Caco-2 (cell line): Measurements from ENCODE around the gene ZNF768. TPM values are rescaled to one million over a fixed set of nuclear protein-coding genes. Genes with fewer than 3 reads are reported as not detected.

Experiments
- BruUV-seq: library from RNA; stranded (reverse); fragments of 400-500 nt; replicated peaks from 2 replicates; lab custom pipeline; 2021; lab: Mats Ljungman, UMichigan
- CTCF ChIA-PET: fragments of 300-600 bp; sonication (Branson Sonifier 250); formaldehyde crosslinking; loops from one replicate; lab custom pipeline; 2022; ENCODE audit warnings: antibody characterized with exemption; lab: Charles Lee
- POLR2A ChIA-PET: fragments of 300-600 bp; sonication (Branson Sonifier 250); formaldehyde crosslinking; loops from one replicate; lab custom pipeline; 2022; ENCODE audit warnings: antibody characterized with exemption; lab: Charles Lee
- DNase-seq, 2 experiments: peaks; one replicate each; pipeline versions ENCODE4 v3.0.0 to v3.0.0-alpha.2; 2020 to 2022
- H3K27me3 ChIP-seq: replicated peaks from 2 replicates; pipeline ENCODE4 v1.6.0; 2011; ENCODE audit warnings: low read length; ENCODE audit not compliant: control insufficient read depth, insufficient read depth
- H3K36me3 ChIP-seq: 2 replicates; pipeline ENCODE4 v1.5.1; 2011; ENCODE audit warnings: low read length; ENCODE audit not compliant: control insufficient read depth, insufficient read depth
- H3K4me1 ChIP-seq: fragments of 250-450 bp; sonication (Bioruptor Pico); 2 replicates; pipeline ENCODE4 v1.5.1; 2020; ENCODE audit warnings: mild to moderate bottlenecking
- H3K4me3 ChIP-seq: 2 replicates; pipeline ENCODE4 v1.5.1; 2011; ENCODE audit warnings: low read depth, mild to moderate bottlenecking, control low read depth, low read length
- H3K9me3 ChIP-seq: fragments of 250-450 bp; sonication (Bioruptor Pico); 2 replicates; pipeline ENCODE4 v1.5.1; 2020; ENCODE audit warnings: mild to moderate bottlenecking, moderate library complexity
- H3K27ac Mint-ChIP-seq: one replicate; pipeline ENCODE4 v1.8.0; 2022; ENCODE audit warnings: mixed read lengths; ENCODE audit not compliant: unreplicated experiment
- H3K27me3 Mint-ChIP-seq: one replicate; pipeline ENCODE4 v1.8.0; 2022; ENCODE audit warnings: mixed read lengths; ENCODE audit not compliant: insufficient read depth, unreplicated experiment
- H3K36me3 Mint-ChIP-seq: one replicate; pipeline ENCODE4 v1.8.0; 2022; ENCODE audit warnings: mild to moderate bottlenecking, mixed read lengths; ENCODE audit not compliant: insufficient read depth, unreplicated experiment
- H3K4me1 Mint-ChIP-seq: one replicate; pipeline ENCODE4 v1.8.0; 2022; ENCODE audit warnings: low read depth, mixed read lengths; ENCODE audit not compliant: unreplicated experiment
- H3K4me3 Mint-ChIP-seq: one replicate; pipeline ENCODE4 v1.8.0; 2022; ENCODE audit warnings: mild to moderate bottlenecking, moderate library complexity, mixed read lengths; ENCODE audit not compliant: unreplicated experiment
- H3K9me3 Mint-ChIP-seq: one replicate; pipeline ENCODE4 v1.8.0; 2022; ENCODE audit warnings: mixed read lengths; ENCODE audit not compliant: unreplicated experiment
- CTCF ChIP-seq, 2 experiments: fragments of 200-600 bp in 1 of 2; IDR thresholded peaks; 1 replicate in 1 of 2; 2 replicates in 1 of 2; pipeline versions ENCODE4 v1.5.1 to v1.8.0; 2011 to 2022; ENCODE audit warnings: antibody characterized with exemption in 1 of 2, control low read depth in 1 of 2, inconsistent platforms in 1 of 2, low read depth in 1 of 2, low read length in 1 of 2, mild to moderate bottlenecking in 1 of 2, moderate library complexity in 1 of 2; ENCODE audit not compliant: insufficient read depth in 1 of 2, severe bottlenecking in 1 of 2, unreplicated experiment in 1 of 2
- intact Hi-C: fragments of 100-400 bp; cut with micrococcal nuclease; formaldehyde crosslinking; loops from one replicate; pipeline ENCODE4 v1.10.0; 2022; ENCODE audit not compliant: unreplicated experiment
- total RNA-seq: library from RNA; stranded (reverse); gene quantifications from 2 replicates; pipeline ENCODE4 v1.2.3, GENCODE V29; 2022

ZNF768 gene
- total RNA-seq, 1 experiment from 2014 or later = 30.3 TPM

DNA sequence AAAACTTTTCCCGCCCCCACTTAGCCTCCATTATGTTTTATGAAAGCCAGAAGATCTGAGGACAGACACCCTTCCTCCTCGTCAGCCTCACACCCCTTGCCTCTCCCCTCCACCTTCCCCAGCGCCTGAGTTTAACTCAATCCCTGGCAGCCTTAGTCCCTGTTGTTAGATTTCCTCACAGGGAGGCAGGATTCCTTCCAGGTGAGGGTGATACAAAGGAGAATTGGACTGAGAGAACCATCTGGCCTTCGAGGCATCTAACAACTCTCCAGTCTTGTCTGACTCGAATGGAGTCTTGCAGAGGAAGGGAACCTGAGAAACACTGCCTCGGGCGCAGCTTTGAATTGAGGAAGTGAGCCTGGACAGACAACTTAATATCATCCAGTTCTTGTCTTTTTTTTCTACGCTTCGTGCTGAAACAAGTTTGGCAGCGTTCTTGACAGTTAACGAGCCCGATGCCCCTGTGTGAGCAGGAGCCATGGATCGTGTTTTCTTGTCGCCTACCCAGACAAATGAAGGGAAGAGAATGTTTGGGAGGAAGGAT is 1.3 kb upstream of the ZNF768 start:
- DNase-seq = peak in 1 of 2 experiments; percentile 59
- Histone ChIP-seq H3K9me3 (no peaks in the 10 kb centered on the region), H3K27me3 (no peaks in the 10 kb centered on the region), H3K4me1 (peaks cover 18% of the 10 kb centered on the region), H3K36me3 (no peaks in the 10 kb centered on the region; the same call in 1 of the 2 replicates), H3K4me3 (peak overlapping the region; percentile 26)
- Mint-ChIP-seq H3K4me1 (peaks cover 6% of the 10 kb centered on the region), H3K36me3 (peaks cover 23% of the 10 kb centered on the region), H3K27me3 (no peaks in the 10 kb centered on the region), H3K9me3 (no peaks in the 10 kb centered on the region), H3K4me3 (peak overlapping the region; percentile 82), H3K27ac (peak overlapping the region; percentile 75)
- intact Hi-C loops = loop anchor here (1.0 to 10.0 kb wide), 4 partner anchors 41 to 170 kb away; partner anchors contain the start of genes DCTPP1, FBRS, PRR14 and SRCAP
- TF ChIP-seq CTCF (IDR thresholded peaks at IDR 0.05; ENCODE audit: insufficient read depth in 1 of 2, low read depth in 1 of 2, low read length in 1 of 2, severe bottlenecking in 1 of 2, unreplicated experiment in 1 of 2) = peak in 1 of 2 experiments; percentile 1
- TSS peak; percentile 87 for BruUV-seq
- CTCF ChIA-PET = interaction anchor here (0.9 to 1.3 kb wide), 5 partner anchors 8 to 118 kb away, joined by 3 to 15 read pairs (median 6); partner anchors contain the start of genes DCTPP1 and ZNF764
- POLR2A ChIA-PET = interaction anchor here (0.5 to 1.0 kb wide), 5 partner anchors 8 to 98 kb away, joined by 3 to 13 read pairs (median 7); partner anchors contain the start of genes DCTPP1, ZNF689 and ZNF764

- ChIA-PET POLR2A (interaction anchor here (0.5 to 1.0 kb wide), 7 partner anchors 9 to 109 kb away, joined by 3 to 13 read pairs (median 7); partner anchors contain the start of genes DCTPP1, ZNF689 and ZNF764), CTCF (interaction anchor here (0.6 to 1.3 kb wide), 5 partner anchors 9 to 388 kb away, joined by 3 to 15 read pairs (median 6); partner anchors contain the start of genes DCTPP1 and ZNF764)
- Histone ChIP-seq H3K36me3 (no peaks in the 10 kb centered on the region; the same call in 1 of the 2 replicates), H3K4me1 (peaks cover 25% of the 10 kb centered on the region), H3K27me3 (no peaks in the 10 kb centered on the region), H3K9me3 (no peaks in the 10 kb centered on the region), H3K4me3 (peak overlapping the region; percentile 69)
- Mint-ChIP-seq H3K4me3 (peak overlapping the region; percentile 82), H3K4me1 (peaks cover 12% of the 10 kb centered on the region), H3K27me3 (no peaks in the 10 kb centered on the region), H3K27ac (peak overlapping the region; percentile 75), H3K9me3 (no peaks in the 10 kb centered on the region), H3K36me3 (peaks cover 23% of the 10 kb centered on the region)
- peak; percentile 97 to 98 for DNase-seq
- intact Hi-C loops = loop anchor here (1.0 to 10.0 kb wide), 4 partner anchors 41 to 170 kb away; partner anchors contain the start of genes DCTPP1, FBRS, PRR14 and SRCAP
- TF ChIP-seq CTCF (IDR thresholded peaks at IDR 0.05; ENCODE audit: insufficient read depth in 1 of 2, low read depth in 1 of 2, low read length in 1 of 2, severe bottlenecking in 1 of 2, unreplicated experiment in 1 of 2) = peak; percentile 36 to 43
- no TSS peak for BruUV-seq
These were observed 663 bp upstream of the ZNF768 start for GRCh38 chr16:30526823-30527634.

DNA sequence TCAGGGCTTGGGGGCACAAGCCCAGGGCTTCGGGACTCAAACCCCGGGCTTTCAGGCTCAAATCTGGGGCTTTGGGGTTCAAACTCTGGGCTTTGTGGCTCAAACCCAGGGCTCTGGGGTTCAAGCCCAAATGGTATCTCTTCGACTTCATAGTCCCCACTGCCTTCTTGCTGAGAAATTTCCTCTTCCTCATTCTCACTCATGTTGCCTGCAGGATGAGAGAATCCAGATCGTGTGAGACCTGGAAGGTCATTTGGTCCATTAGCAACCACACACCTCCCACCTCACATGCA is 576 bp downstream of the ZNF768 start:
- TSS peak; percentile 51 for BruUV-seq
- TF ChIP-seq CTCF (IDR thresholded peaks at IDR 0.05; ENCODE audit: insufficient read depth in 1 of 2, low read depth in 1 of 2, low read length in 1 of 2, severe bottlenecking in 1 of 2, unreplicated experiment in 1 of 2) = no peak
- POLR2A ChIA-PET = no interaction called here

More for the DNA sequence above, 576 bp downstream of the ZNF768 start:
- Mint-ChIP-seq H3K4me1 (peaks cover 14% of the 10 kb centered on the region), H3K36me3 (peaks cover 23% of the 10 kb centered on the region), H3K27ac (peak overlapping the region; percentile 49), H3K4me3 (peak overlapping the region; percentile 82), H3K27me3 (no peaks in the 10 kb centered on the region), H3K9me3 (no peaks in the 10 kb centered on the region)
- Histone ChIP-seq H3K27me3 (no peaks in the 10 kb centered on the region), H3K4me1 (peaks cover 30% of the 10 kb centered on the region), H3K9me3 (no peaks in the 10 kb centered on the region), H3K36me3 (no peaks in the 10 kb centered on the region; the same call in 1 of the 2 replicates), H3K4me3 (peak overlapping the region; percentile 69)
- no peak for DNase-seq
- intact Hi-C loops = loop anchor here (2.0 to 10.0 kb wide), 3 partner anchors 95 to 172 kb away; partner anchors contain the start of genes DCTPP1, FBRS, PRR14 and SRCAP
- CTCF ChIA-PET = interaction anchor here (1.6 kb wide), 1 partner anchor 96 kb away, joined by 6 read pairs; the partner anchor contains the start of gene DCTPP1
